ENCODE measurements around the gene PEPD.

The PEPD gene

GRCh38 chr19:33501693-33502356, 19.8 kb downstream of the PEPD start:
- no peak for TF ChIP-seq GATA3 (IDR thresholded peaks at IDR 0.05; ENCODE audit: low read depth, low read length)
- TF ChIP-seq GATA2 (IDR thresholded peaks at IDR 0.05; ENCODE audit: low read depth, low read length), result no peak

DNA sequence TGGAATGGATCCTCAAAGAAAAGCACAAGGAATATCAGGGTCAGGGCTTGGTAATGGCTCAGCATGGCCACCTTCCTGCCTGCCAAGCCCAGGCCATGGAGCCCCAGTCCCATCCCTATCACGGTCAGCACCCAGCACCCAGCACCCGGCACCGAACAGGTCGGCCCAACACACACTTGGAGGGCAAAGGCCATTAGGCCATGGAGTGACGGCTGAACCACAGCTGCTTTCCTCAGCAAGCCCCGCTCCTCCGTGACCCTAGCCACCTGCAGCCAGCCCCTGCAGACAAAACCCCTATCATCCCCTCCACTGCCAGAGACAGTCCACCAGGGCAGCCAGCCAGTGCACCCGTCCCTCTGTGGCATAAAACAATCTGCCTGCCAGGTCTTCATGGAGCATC, 20.6 kb downstream of the PEPD start:
- TF ChIP-seq GATA3 (IDR thresholded peaks at IDR 0.05; ENCODE audit: low read depth, low read length) (no peak), GATA2 (IDR thresholded peaks at IDR 0.05; ENCODE audit: low read depth, low read length) (no peak)

DNA sequence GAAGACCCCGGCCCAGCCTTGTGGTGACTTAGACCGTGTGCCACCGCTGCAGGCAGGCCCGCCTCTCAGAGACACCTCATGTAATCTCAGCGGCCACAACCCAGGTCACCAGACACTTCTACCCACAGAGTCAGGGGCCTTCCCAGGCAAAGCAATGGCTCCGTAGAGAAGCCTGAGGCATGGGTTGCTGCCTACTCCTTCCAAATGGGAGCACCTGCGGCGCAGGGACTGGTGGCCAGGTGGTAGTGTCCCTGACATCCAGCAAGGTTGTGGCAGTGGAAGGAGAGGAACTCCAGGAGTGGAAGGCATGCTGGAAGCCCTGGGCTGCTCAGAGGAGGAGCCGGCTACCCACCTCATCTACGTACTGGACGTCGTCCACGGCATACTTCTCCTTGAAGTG, 21.0 kb downstream of the PEPD start:
- TF ChIP-seq GATA2 (IDR thresholded peaks at IDR 0.05; ENCODE audit: low read depth, low read length) (no peak), GATA3 (IDR thresholded peaks at IDR 0.05; ENCODE audit: low read depth, low read length) (no peak)

- TF ChIP-seq GATA2 (IDR thresholded peaks at IDR 0.05; ENCODE audit: low read depth, low read length) (no peak), GATA3 (IDR thresholded peaks at IDR 0.05; ENCODE audit: low read depth, low read length) (no peak)
These were observed 21.7 kb downstream of the PEPD start for GRCh38 chr19:33499671-33500506.

DNA sequence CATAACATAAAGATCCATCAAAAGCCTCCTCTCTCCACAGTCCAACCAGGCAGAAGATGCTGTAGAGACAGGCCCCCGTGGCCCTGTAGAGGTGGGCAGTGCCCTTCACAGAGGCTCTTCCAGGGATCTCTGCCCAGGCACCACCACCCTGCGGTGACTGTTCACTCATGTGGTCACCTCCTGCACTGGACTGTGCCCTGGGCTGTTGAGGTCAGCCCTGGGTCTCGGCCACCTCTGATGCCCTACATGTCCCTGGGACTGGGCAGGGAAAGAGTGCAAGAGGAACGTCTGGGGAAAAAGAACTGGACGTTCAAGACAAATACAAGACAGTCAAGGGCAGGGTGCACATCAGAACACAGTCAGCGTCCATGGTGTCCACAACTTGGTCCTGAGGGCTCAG, 22.3 kb downstream of the PEPD start:
- TF ChIP-seq GATA3 (IDR thresholded peaks at IDR 0.05; ENCODE audit: low read depth, low read length), result no peak
- no peak for TF ChIP-seq GATA2 (IDR thresholded peaks at IDR 0.05; ENCODE audit: low read depth, low read length)

DNA sequence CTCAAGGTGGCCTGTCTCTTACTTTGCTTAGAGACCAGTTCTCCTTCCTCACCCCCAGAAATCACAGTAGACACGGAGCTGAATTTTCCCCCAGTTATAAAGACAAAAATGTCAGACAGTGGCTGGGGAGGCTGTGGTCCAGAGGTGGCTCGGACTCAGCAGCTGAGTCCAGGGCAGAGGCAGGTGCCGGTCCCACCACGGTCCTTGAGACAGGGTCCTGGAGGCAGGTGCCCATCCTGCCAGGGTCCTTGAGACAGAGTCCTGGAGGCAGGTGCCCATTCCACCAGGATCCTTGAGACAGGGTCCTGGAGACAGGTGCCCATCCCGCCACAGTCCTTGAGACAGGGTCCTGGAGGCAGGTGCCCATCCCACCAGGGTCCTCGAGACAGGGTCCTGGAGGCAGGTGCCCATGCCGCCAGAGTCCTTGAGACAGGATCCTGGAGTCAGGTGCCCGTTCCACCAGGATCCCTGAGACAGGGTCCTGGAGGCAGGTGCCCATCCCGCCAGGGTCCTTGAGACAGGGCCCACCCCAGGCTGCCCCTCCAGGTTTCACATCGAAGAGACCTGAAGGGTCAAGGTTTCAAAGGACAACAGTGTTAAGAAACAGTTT, 23.1 kb downstream of the PEPD start:
- TF ChIP-seq GATA3 (IDR thresholded peaks at IDR 0.05; ENCODE audit: low read depth, low read length) (no peak), GATA2 (IDR thresholded peaks at IDR 0.05; ENCODE audit: low read depth, low read length) (no peak)

- TF ChIP-seq GATA3 (IDR thresholded peaks at IDR 0.05; ENCODE audit: low read depth, low read length), result no peak
- no peak for TF ChIP-seq GATA2 (IDR thresholded peaks at IDR 0.05; ENCODE audit: low read depth, low read length)
These were observed 23.8 kb downstream of the PEPD start for GRCh38 chr19:33497778-33498175.

DNA sequence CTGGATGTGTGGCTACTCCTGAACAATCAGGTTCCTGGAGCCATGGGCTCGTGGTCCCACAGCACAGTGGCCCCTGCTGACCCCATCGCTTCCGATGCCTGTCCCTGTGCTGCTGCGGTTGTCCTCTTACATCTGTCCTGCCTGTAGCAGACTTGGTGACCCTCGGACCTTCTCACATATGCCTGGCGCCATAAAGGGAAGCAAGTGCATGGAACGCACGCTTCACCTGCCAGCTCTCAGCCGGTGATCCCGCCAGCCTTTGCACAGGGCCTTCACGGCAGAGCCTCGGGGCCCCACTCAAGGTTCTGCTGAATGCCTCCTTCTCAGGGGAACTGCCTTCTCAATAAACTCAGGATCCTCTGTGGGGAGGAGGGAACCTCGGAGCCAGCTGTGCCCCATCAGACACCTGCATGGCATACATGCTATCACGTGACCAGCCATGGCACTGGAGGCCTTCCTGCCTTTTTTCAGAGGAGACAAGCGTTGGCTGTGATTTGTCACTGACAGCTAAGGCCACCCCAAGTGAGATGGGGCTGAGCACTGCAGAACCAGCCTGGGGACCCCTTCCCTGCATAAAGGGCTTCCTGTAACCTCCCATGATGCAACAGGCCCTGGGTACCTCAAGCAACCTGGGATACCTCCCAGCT, 24.3 kb downstream of the PEPD start:
- TF ChIP-seq GATA2 (IDR thresholded peaks at IDR 0.05; ENCODE audit: low read depth, low read length) (no peak), GATA3 (IDR thresholded peaks at IDR 0.05; ENCODE audit: low read depth, low read length) (no peak)

DNA sequence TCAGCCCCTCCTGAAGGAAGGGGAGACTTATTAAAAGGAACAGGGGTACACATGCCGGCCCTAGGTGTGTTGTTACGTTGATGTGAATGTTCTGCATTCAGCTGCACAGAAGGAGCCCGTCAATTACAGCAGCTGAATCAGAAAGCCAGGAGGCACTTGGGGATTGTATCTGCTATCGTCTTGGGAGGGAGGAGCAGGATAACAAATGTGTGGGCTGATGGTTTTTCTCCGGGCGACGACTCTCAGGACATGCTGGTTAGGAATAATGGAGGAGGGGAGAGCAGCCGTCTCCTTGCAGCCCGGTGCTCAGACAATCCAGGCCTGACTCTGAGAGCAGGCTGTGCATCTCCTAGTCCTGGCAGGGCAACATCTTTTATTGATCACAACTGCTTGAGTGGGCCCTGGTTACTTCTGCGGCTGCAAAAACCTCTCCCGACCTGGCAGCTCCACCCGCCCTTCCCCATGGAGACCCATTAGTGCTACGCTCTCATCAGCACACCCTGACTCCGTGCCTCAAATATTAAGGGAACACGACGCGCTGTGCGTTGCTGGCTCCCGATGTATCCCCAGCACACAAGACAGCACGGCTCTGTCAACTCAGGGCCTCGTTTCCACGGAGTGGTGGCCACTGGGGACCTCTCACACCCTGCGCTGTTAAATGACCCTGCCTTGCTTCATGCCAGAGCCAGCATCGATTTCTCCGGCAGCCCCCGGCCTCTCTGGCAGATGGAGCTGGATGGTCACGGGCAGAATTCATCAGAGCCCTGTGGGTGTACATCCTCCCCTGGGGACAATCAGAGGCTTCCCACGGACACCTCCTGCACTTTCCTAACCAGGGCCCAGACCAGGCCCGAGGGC, 25.3 kb downstream of the PEPD start:
- no peak for TF ChIP-seq GATA2 (IDR thresholded peaks at IDR 0.05; ENCODE audit: low read depth, low read length)
- no peak for TF ChIP-seq GATA3 (IDR thresholded peaks at IDR 0.05; ENCODE audit: low read depth, low read length)

DNA sequence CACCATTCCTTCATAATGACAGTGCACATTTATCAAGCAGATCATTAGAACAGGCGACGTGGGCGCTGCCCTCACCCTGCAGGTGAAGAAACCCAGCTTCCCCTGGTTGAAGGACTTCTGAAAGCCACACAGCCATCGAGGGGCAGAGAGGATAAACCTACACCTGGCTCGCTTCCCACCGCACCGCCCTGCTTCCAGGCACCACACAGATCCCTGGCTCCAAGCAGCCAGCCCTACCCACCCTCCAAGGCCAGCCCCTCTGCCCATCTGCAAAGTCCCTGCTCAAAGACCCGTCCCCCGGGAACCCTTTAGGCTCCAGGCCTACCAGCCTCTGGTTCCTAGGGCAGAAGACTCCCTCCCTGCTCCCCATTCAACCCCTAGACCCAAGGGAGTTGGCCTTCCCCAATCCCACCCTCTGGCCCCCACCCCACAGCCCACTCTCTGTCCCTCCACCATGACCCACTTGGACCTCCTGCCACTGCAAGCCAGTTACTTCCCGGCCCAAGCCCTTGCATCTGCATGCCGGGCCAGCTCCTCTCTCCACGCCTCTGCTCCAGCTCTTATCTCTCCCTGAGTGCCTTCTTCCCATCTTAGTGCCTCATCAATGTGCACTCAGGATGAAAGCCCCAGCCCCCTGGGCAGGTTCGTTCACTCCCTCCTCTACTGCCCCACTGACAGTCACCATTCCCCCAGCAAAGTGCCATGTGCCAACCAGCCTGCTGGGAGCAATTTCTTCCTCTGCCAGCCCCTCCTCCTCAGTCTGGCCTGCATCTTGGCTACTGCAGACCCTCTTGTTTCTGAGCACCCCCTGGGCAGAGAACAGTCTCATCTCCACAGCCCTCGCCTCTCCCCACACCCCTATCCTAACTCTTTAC, 28.0 kb downstream of the PEPD start:
- TF ChIP-seq GATA2 (IDR thresholded peaks at IDR 0.05; ENCODE audit: low read depth, low read length) (no peak), GATA3 (IDR thresholded peaks at IDR 0.05; ENCODE audit: low read depth, low read length) (no peak)

- no peak for TF ChIP-seq GATA3 (IDR thresholded peaks at IDR 0.05; ENCODE audit: low read depth, low read length)
- TF ChIP-seq GATA2 (IDR thresholded peaks at IDR 0.05; ENCODE audit: low read depth, low read length), result no peak
These were observed 28.6 kb downstream of the PEPD start for GRCh38 chr19:33492951-33493350.

DNA sequence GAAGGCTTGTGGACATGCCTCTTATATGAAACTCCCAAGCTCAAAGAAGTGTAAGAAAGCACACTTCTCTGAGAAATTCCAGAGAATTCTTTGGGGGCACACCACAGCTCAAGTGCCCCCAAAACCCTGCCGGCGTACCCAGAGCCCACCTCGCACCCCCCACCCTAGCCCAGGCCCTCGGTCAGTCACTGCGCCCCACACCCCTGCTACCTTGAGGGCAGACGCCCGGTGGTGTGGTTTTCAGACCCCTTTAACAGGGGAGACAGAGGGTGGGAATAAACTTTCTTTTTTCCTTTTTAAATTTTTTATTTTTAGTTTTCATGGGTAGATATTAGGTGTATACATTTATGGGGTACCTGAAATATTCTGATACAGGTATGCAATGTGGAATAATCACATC, 29.5 kb downstream of the PEPD start:
- TF ChIP-seq GATA3 (IDR thresholded peaks at IDR 0.05; ENCODE audit: low read depth, low read length) (no peak), GATA2 (IDR thresholded peaks at IDR 0.05; ENCODE audit: low read depth, low read length) (no peak)

All from SH-SY5Y (cell line).